ENCODE measurements around the gene PIH1D1.

Gene PIH1D1

GRCh38 chr19:49417088-49417487 lies 34.5 kb downstream of the PIH1D1 start:
- H3K27ac ChIP-seq: no peak overlapping the region

GRCh38 chr19:49415810-49416200 lies 35.8 kb downstream of the PIH1D1 start:
- no peak overlapping the region for H3K27ac ChIP-seq
- no peak for TF ChIP-seq CTCF (conservative IDR thresholded peaks at IDR 0.05)

More at GRCh38 chr19:49417088-49417487, 34.5 kb downstream of the PIH1D1 start:
- no peak for TF ChIP-seq CTCF (conservative IDR thresholded peaks at IDR 0.05)

- H3K27ac ChIP-seq: no peak overlapping the region
- TF ChIP-seq CTCF (conservative IDR thresholded peaks at IDR 0.05): no peak
These were observed 36.4 kb downstream of the PIH1D1 start for GRCh38 chr19:49415102-49415809.

GRCh38 chr19:49414256-49414655 lies 37.4 kb downstream of the PIH1D1 start:
- TF ChIP-seq CTCF (conservative IDR thresholded peaks at IDR 0.05): no peak
- H3K27ac ChIP-seq: no peak overlapping the region

DNA sequence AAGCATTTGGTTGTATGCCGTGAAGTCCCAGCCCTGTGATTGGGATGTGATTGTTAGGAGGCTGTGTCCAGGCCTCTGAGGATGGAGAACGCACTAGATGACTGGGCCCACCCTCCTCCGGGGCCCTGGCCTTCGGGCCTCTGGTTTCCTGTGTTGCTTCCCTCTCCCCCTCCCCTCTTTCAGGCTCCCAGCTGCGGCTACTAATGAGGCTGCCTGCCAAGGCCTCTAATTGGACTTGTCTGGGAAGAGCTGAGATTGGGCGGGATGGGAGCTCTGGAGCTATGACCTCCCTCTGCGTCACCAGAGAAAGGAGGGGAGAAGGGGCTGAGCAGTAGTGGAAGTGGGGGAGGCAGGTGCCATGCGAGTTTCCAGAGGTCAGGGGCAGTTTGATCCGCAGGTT lies 38.3 kb downstream of the PIH1D1 start:
- no peak overlapping the region for H3K27ac ChIP-seq
- no peak for TF ChIP-seq CTCF (conservative IDR thresholded peaks at IDR 0.05)

GRCh38 chr19:49411681-49412326 lies 39.8 kb downstream of the PIH1D1 start:
- TF ChIP-seq CTCF (conservative IDR thresholded peaks at IDR 0.05): no peak
- no peak overlapping the region for H3K27ac ChIP-seq

- TF ChIP-seq CTCF (conservative IDR thresholded peaks at IDR 0.05): no peak
- no peak overlapping the region for H3K27ac ChIP-seq
These were observed 42.1 kb downstream of the PIH1D1 start for GRCh38 chr19:49409441-49410029.
